IMR-90 (cell line): ENCODE results near the gene ITIH4. TPM values are rescaled to one million over a fixed set of nuclear protein-coding genes. Genes with fewer than 3 reads are reported as not detected.

Experiments
- ATAC-seq: fragments of 200-7000 bp; cut with Tn5 transposase; 2 replicates; pipeline ENCODE4 v1.9.1; 2020; ENCODE audit warnings: low read depth, mild to moderate bottlenecking, moderate library complexity
- BruUV-seq: library from RNA; stranded (reverse); fragments of 400-500 nt; replicated peaks from 2 replicates; lab custom pipeline; 2021; lab: Mats Ljungman, UMichigan
- CTCF ChIA-PET: fragments of 300-600 bp; formaldehyde crosslinking; extraction: SDS; loops from one replicate; lab custom pipeline; 2021; ENCODE audit warnings: antibody characterized with exemption; lab: Yijun Ruan, JAX
- POLR2A ChIA-PET: fragments of 300-600 bp; sonication (Branson Sonifier 250); formaldehyde crosslinking; loops from one replicate; lab custom pipeline; 2022; ENCODE audit warnings: antibody characterized with exemption; ENCODE audit not compliant: unreplicated experiment; lab: Charles Lee
- DNase-seq: peaks from one replicate; pipeline ENCODE4 v3.0.0; 2013
- H2AFZ ChIP-seq: replicated peaks from 2 replicates; pipeline ENCODE3; 2013; ENCODE audit warnings: low read length, mild to moderate bottlenecking; ENCODE audit not compliant: poor library complexity
- H2AK5ac ChIP-seq: 2 replicates; pipeline ENCODE4 v1.6.1; 2013; ENCODE audit warnings: low read depth, low read length, inconsistent platforms
- H2AK9ac ChIP-seq: replicated peaks from 2 replicates; pipeline ENCODE3; 2013; ENCODE audit warnings: mild to moderate bottlenecking, low read depth, low read length, moderate library complexity; ENCODE audit not compliant: poor library complexity
- H2BK120ac ChIP-seq: 2 replicates; pipeline ENCODE4 v1.6.1; 2013; ENCODE audit warnings: low read depth, low read length, inconsistent platforms
- H2BK15ac ChIP-seq: 3 replicates; pipeline ENCODE4 v1.6.1; 2013; ENCODE audit warnings: low read depth, low read length, inconsistent platforms
- H2BK20ac ChIP-seq: 2 replicates; pipeline ENCODE4 v1.6.1; 2013; ENCODE audit warnings: low read depth, mild to moderate bottlenecking, inconsistent platforms, low read length, moderate library complexity
- H2BK5ac ChIP-seq: 2 replicates; pipeline ENCODE4 v1.6.1; 2013; ENCODE audit warnings: mild to moderate bottlenecking, low read depth, low read length, inconsistent platforms; ENCODE audit not compliant: poor library complexity, severe bottlenecking
- H3K14ac ChIP-seq: replicated peaks from 2 replicates; pipeline ENCODE4 v1.6.1; 2013; ENCODE audit warnings: low read depth, low read length, inconsistent platforms
- H3K18ac ChIP-seq: 2 replicates; pipeline ENCODE4 v1.6.1; 2013; ENCODE audit warnings: low read depth, low read length, control low read depth
- H3K23ac ChIP-seq: 2 replicates; pipeline ENCODE4 v1.6.1; 2013; ENCODE audit warnings: low read depth, low read length, inconsistent platforms
- H3K27ac ChIP-seq: 2 replicates; pipeline ENCODE4 v1.5.1; 2013; ENCODE audit warnings: mild to moderate bottlenecking, control low read depth, low read length; ENCODE audit not compliant: insufficient read depth
- H3K27me3 ChIP-seq: 2 replicates; pipeline ENCODE4 v1.6.1; 2013; ENCODE audit warnings: low read length; ENCODE audit not compliant: control insufficient read depth, insufficient read depth
- H3K36me3 ChIP-seq: 2 replicates; pipeline ENCODE4 v1.6.1; 2013; ENCODE audit warnings: low read length, mixed read lengths; ENCODE audit not compliant: control insufficient read depth, insufficient read depth
- H3K4ac ChIP-seq: 2 replicates; pipeline ENCODE4 v1.6.1; 2013; ENCODE audit warnings: low read depth, low read length, inconsistent platforms
- H3K4me1 ChIP-seq: 2 replicates; pipeline ENCODE4 v1.6.1; 2013; ENCODE audit warnings: low read length, mixed read lengths; ENCODE audit not compliant: control insufficient read depth, insufficient read depth
- H3K4me2 ChIP-seq: 2 replicates; pipeline ENCODE4 v1.6.1; 2013; ENCODE audit warnings: low read depth, mild to moderate bottlenecking, control low read depth, low read length, moderate library complexity
- H3K4me3 ChIP-seq: 2 replicates; pipeline ENCODE4 v1.5.1; 2013; ENCODE audit warnings: low read depth, mild to moderate bottlenecking, control low read depth, low read length, moderate library complexity; ENCODE audit not compliant: insufficient read depth
- H3K56ac ChIP-seq: 2 replicates; pipeline ENCODE4 v1.6.1; 2013; ENCODE audit warnings: low read length, inconsistent platforms; ENCODE audit not compliant: insufficient read depth; ENCODE audit errors: extremely low read depth
- H3K79me1 ChIP-seq, 2 experiments: 2 replicates each; pipeline ENCODE4 v1.6.1; 2013; ENCODE audit warnings: low read length in 2 of 2, inconsistent platforms in 1 of 2, low read depth in 1 of 2
- H3K9ac ChIP-seq: 2 replicates; pipeline ENCODE4 v1.6.1; 2013; ENCODE audit warnings: low read depth, low read length, control low read depth
- H3K9me1 ChIP-seq: 2 replicates; pipeline ENCODE4 v1.6.1; 2013; ENCODE audit warnings: low read length, inconsistent platforms; ENCODE audit not compliant: insufficient read depth
- H3K9me3 ChIP-seq: 2 replicates; pipeline ENCODE4 v1.6.1; 2013; ENCODE audit warnings: low read length; ENCODE audit not compliant: control insufficient read depth, insufficient read depth
- H4K20me1 ChIP-seq: 2 replicates; pipeline ENCODE4 v1.6.1; 2013; ENCODE audit warnings: low read length, inconsistent platforms; ENCODE audit not compliant: insufficient read depth
- H4K5ac ChIP-seq: 2 replicates; pipeline ENCODE4 v1.6.1; 2013; ENCODE audit warnings: mild to moderate bottlenecking, low read depth, low read length, control low read depth
- H4K8ac ChIP-seq, 2 experiments: 2 replicates each; pipeline ENCODE4 v1.6.1; 2013; ENCODE audit warnings: low read depth in 2 of 2, low read length in 2 of 2, control low read depth in 1 of 2, inconsistent platforms in 1 of 2
- H4K91ac ChIP-seq: 2 replicates; pipeline ENCODE4 v1.6.1; 2013; ENCODE audit warnings: low read depth, low read length, inconsistent platforms; ENCODE audit not compliant: insufficient read depth
- CEBPB ChIP-seq: IDR thresholded peaks from 2 replicates; pipeline ENCODE4 v1.6.1; 2012; ENCODE audit warnings: low read depth, low read length, improper control_type of control experiment
- FOS ChIP-seq: fragments of 150-350 bp; IDR thresholded peaks from 2 replicates; pipeline ENCODE4 v1.6.1; 2016; ENCODE audit warnings: low read depth, low read length
- POLR2A ChIP-seq: IDR thresholded peaks from 2 replicates; pipeline ENCODE4 v1.6.1; 2012; ENCODE audit warnings: mild to moderate bottlenecking, low read depth, low read length
- WGBS, 2 experiments: methylation state at CpG; one replicate each; pipeline versions ENCODE4 v1.1.5 to v1.1.7; 2013; ENCODE audit warnings: missing lambda C conversion rate in 2 of 2; ENCODE audit not compliant: insufficient read length in 1 of 2; ENCODE audit errors: extremely low coverage in 2 of 2; 5-methylcytosine and 5-hydroxymethylcytosine counted together
- dilution Hi-C: fragments of 300-500 bp; cut with HindIII; formaldehyde crosslinking; loops from one replicate; pipeline ENCODE4 v1.14.3; 2018; ENCODE audit warnings: low sequenced_read_pairs; ENCODE audit not compliant: unreplicated experiment
- in situ Hi-C: fragments of 300-500 bp; cut with MboI; formaldehyde crosslinking; loops from 3 replicates; pipeline ENCODE4 v1.14.3; 2019; ENCODE audit warnings: low sequenced_read_pairs, inconsistent platforms, mixed read lengths
- intact Hi-C: fragments of 100-400 bp; cut with micrococcal nuclease; formaldehyde crosslinking; loops from 2 replicates; pipeline ENCODE4 v1.10.0; 2022
- polyA plus RNA-seq, 3 experiments: library from polyadenylated mRNA; depleted of rRNA; stranded (reverse); fragments of >200 nt; gene quantifications; 2 replicates each; pipeline ENCODE4 v1.2.3, GENCODE V29; 2012; ENCODE audit warnings: low replicate concordance in 1 of 3
- total RNA-seq: library from RNA; depleted of rRNA; stranded (reverse); fragments of >200 nt; gene quantifications from 2 replicates; pipeline ENCODE4 v1.2.3, GENCODE V29; 2012

Gene ITIH4
- total and polyA plus RNA-seq, 2 of the 4 experiments (the other 2 are of a cell fraction), result 0.26 to 0.36 TPM

- TF ChIP-seq CEBPB, result peak; percentile 86
- no peak for TF ChIP-seq POLR2A
Measured at GRCh38 chr3:52873433-52874159, 43.1 kb upstream of the ITIH4 start (continued).

- in situ Hi-C loops, result no loop called here
- Histone ChIP-seq H3K27ac (no peak overlapping the region), H3K79me1 (peaks cover 16 to 45% of the 10 kb centered on the region in 2 experiments), H2AFZ (no peak overlapping the region), H3K27me3 (no peaks in the 10 kb centered on the region), H3K4me3 (no peak overlapping the region), H2AK5ac (no peak overlapping the region), H3K4me2 (no peak overlapping the region), H2AK9ac (no peak overlapping the region), H3K14ac (no peak overlapping the region; the same call in 1 of the 2 replicates), H2BK15ac (no peak overlapping the region), H3K18ac (no peak overlapping the region), H2BK5ac (no peak overlapping the region), H4K91ac (peak overlapping the region; percentile 45; the same call in 1 of the 2 replicates), H3K23ac (peak overlapping the region; percentile 65; the same call in 1 of the 2 replicates), H4K20me1 (no peaks in the 10 kb centered on the region; the same call in 1 of the 2 replicates), H3K9me3 (no peaks in the 10 kb centered on the region), H2BK120ac (peak overlapping the region; percentile 61; the same call in 1 of the 2 replicates), H3K9ac (no peak overlapping the region), H4K5ac (no peak overlapping the region), H4K8ac (no peak overlapping the region), H3K4me1 (peaks cover 9% of the 10 kb centered on the region), H3K4ac (peak overlapping the region; percentile 49; the same call in 1 of the 2 replicates), H2BK20ac (peak overlapping the region; percentile 32; the same call in 1 of the 2 replicates), H3K56ac (no peak overlapping the region), H3K36me3 (no peaks in the 10 kb centered on the region), H3K9me1 (peaks cover 7% of the 10 kb centered on the region; the same call in 1 of the 2 replicates)
- WGBS, 2 experiments, result no CpG with 5 or more reads among the region's 3 CpGs
- intact Hi-C loops, result no loop called here
- dilution Hi-C loops, result no loop called here
- no peak for ATAC-seq
- TF ChIP-seq FOS (no peak), CEBPB (peak; percentile 37; the same call in 1 of the 2 replicates)
- ChIA-PET POLR2A (no interaction called here), CTCF (interaction anchor here (0.6 kb wide), 1 partner anchor 127 kb away, joined by 3 read pairs; no protein-coding TSS in a partner anchor)
- BruUV-seq, result no TSS peak
- DNase-seq, result peak; percentile 44
Measured at GRCh38 chr3:52872245-52872644, 41.8 kb upstream of the ITIH4 start.
